ENCODE data around the gene BAIAP3. TPM values are rescaled to one million over a fixed set of nuclear protein-coding genes. Genes with fewer than 3 reads are reported as not detected.

The BAIAP3 gene
- total and polyA plus RNA-seq, 2 donors (not counting 3 experiments of a cell fraction or from before 2014, with no cell fraction given) = 0.36 to 0.66 TPM

DNA sequence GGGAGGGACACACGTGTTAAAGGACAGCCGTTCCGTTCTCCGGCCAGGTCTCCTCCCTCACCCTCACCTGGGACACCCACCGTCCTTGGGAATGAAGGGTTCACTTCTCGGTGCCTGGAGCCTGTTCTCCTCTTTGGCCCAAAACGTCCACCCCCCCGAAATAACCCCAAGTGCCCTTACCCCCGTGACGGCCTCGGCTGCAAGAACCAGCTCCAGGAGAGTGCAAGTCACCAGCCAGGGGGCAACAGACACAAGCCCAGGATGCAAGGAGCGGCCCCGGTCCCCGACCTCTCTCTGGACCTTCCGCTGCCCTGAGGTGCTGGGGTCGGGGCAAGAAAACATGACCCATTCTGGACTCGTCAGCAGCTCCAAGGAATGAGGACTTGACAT lies 44.0 kb upstream of the BAIAP3 start:
- CTCF ChIA-PET = interaction anchor here (0.6 to 2.5 kb wide), 3 partner anchors 11 to 16 kb away, joined by 3 to 15 read pairs (median 3); no protein-coding TSS in a partner anchor
- FAIRE-seq = no peak
- Histone ChIP-seq H3K4me3 (replicated peaks in 1 of 3; ENCODE audit: insufficient read depth in 1 of 3, low read depth in 1 of 3, low read length in 3 of 3) (no peak overlapping the region), H3K4me1 (ENCODE audit: control insufficient read depth, extremely low read depth, insufficient read depth, low read length) (no peaks in the 10 kb centered on the region), H3K27me3 (ENCODE audit: control insufficient read depth in 2 of 2, insufficient read depth in 2 of 2, low read length in 2 of 2) (peaks cover 17 to 18% of the 10 kb centered on the region in 2 experiments), H3K36me3 (ENCODE audit: control insufficient read depth in 2 of 2, extremely low read depth in 1 of 2, insufficient read depth in 2 of 2, low read length in 2 of 2) (no peaks in the 10 kb centered on the region), H3K27ac (ENCODE audit: insufficient read depth, low read depth, low read length) (no peak overlapping the region), H3K9ac (replicated peaks; ENCODE audit: extremely low read depth, insufficient read depth, low read length) (no peak overlapping the region), H3K4me2 (ENCODE audit: insufficient read depth, low read length) (no peak overlapping the region), H4K20me1 (replicated peaks; ENCODE audit: control insufficient read depth, extremely low read depth, insufficient read depth, low read length) (no peaks in the 10 kb centered on the region), H3K9me1 (replicated peaks; ENCODE audit: control insufficient read depth, extremely low read depth, insufficient read depth, low read length) (no peaks in the 10 kb centered on the region), H3K79me2 (ENCODE audit: control insufficient read depth, insufficient read depth, low read length) (no peaks in the 10 kb centered on the region), H3K9me3 (replicated peaks; ENCODE audit: control insufficient read depth, insufficient read depth, low read length) (no peaks in the 10 kb centered on the region), H2AFZ (ENCODE audit: low read depth, low read length) (no peak overlapping the region)
- POLR2A ChIA-PET = no interaction called here
- intact Hi-C loops (cut with micrococcal nuclease) (no loop called here), dilution Hi-C loops (cut with MboI; ENCODE audit: extremely low pct_ligation_motif_present, low sequenced_read_pairs) (no loop called here)
- DNase-seq (ENCODE audit: low read depth, low spot score) = no peak
- TF ChIP-seq EZH2 (IDR thresholded peaks at IDR 0.05; ENCODE audit: borderline replicate concordance, low read depth, low read length, severe bottlenecking) = peak; percentile 38
- no peak for TF ChIP-seq FOS (IDR thresholded peaks at IDR 0.05; ENCODE audit: borderline replicate concordance, insufficient read depth, low read length)
- BruUV-seq (replicated peaks) = no TSS peak

GRCh38 chr16:1290063-1290501 lies 43.4 kb upstream of the BAIAP3 start:
- DNase-seq (ENCODE audit: low read depth, low spot score) (no peak), FAIRE-seq (no peak)
- Histone ChIP-seq H3K79me2 (ENCODE audit: control insufficient read depth, insufficient read depth, low read length) (no peaks in the 10 kb centered on the region), H3K4me2 (ENCODE audit: insufficient read depth, low read length) (no peak overlapping the region), H3K9me1 (replicated peaks; ENCODE audit: control insufficient read depth, extremely low read depth, insufficient read depth, low read length) (no peaks in the 10 kb centered on the region), H3K4me1 (ENCODE audit: control insufficient read depth, extremely low read depth, insufficient read depth, low read length) (no peaks in the 10 kb centered on the region), H3K27ac (ENCODE audit: insufficient read depth, low read depth, low read length) (no peak overlapping the region), H2AFZ (ENCODE audit: low read depth, low read length) (no peak overlapping the region), H3K9me3 (replicated peaks; ENCODE audit: control insufficient read depth, insufficient read depth, low read length) (no peaks in the 10 kb centered on the region), H4K20me1 (replicated peaks; ENCODE audit: control insufficient read depth, extremely low read depth, insufficient read depth, low read length) (no peaks in the 10 kb centered on the region), H3K4me3 (replicated peaks in 1 of 3; ENCODE audit: insufficient read depth in 1 of 3, low read depth in 1 of 3, low read length in 3 of 3) (no peak overlapping the region), H3K9ac (replicated peaks; ENCODE audit: extremely low read depth, insufficient read depth, low read length) (no peak overlapping the region), H3K27me3 (ENCODE audit: control insufficient read depth in 2 of 2, insufficient read depth in 2 of 2, low read length in 2 of 2) (peaks cover 17 to 18% of the 10 kb centered on the region in 2 experiments), H3K36me3 (ENCODE audit: control insufficient read depth in 2 of 2, extremely low read depth in 1 of 2, insufficient read depth in 2 of 2, low read length in 2 of 2) (no peaks in the 10 kb centered on the region)
- TF ChIP-seq POLR2AphosphoS5 (IDR thresholded peaks at IDR 0.05; ENCODE audit: insufficient read depth, low read depth, low read length) (no peak), EZH2 (IDR thresholded peaks at IDR 0.05; ENCODE audit: borderline replicate concordance, low read depth, low read length, severe bottlenecking) (peak; percentile 7)
- no TSS peak for BruUV-seq (replicated peaks)
- dilution Hi-C loops (cut with MboI; ENCODE audit: extremely low pct_ligation_motif_present, low sequenced_read_pairs) (no loop called here), intact Hi-C loops (cut with micrococcal nuclease) (no loop called here)
- ChIA-PET CTCF (interaction anchor here (0.8 to 2.5 kb wide), 3 partner anchors 10 to 15 kb away, joined by 3 to 15 read pairs (median 3); no protein-coding TSS in a partner anchor), POLR2A (no interaction called here)
